HCT116 (cell line): Measurements from ENCODE around the gene AUTS2.

Experiments
- MAX ChIP-seq: IDR thresholded peaks from 2 replicates; pipeline ENCODE4 v1.6.1; 2012
- POLR2AphosphoS5 ChIP-seq: IDR thresholded peaks from 2 replicates; pipeline ENCODE4 v1.6.1; 2011; ENCODE audit warnings: mild to moderate bottlenecking, low read depth, low read length, moderate library complexity
- ZNF274 ChIP-seq: fragments of 200-500 bp; sonication (Bioruptor generic); IDR thresholded peaks from 2 replicates; pipeline ENCODE4 v1.6.1; 2014; ENCODE audit warnings: mild to moderate bottlenecking, low read depth, low read length, inconsistent platforms

DNA sequence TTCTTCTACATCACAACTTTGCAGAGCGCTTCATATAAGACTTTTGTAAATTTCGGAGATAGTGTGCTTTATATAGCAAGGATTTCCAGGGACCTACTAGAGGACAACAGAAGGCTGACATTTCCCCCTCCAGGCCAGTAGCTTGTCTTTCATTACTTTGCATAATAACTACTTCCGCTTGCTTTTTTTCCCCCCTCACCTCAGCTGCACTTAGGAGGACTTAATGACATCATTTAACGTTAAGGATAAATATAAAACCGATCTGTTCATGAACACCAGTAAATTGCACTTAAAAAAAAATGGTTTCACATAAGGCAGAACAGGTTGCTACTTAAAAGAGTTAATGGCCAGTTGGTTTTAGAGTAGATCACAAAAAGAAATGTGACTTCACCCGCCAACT is 172.3 kb downstream of the AUTS2 start:
- TF ChIP-seq POLR2AphosphoS5 (no peak), MAX (no peak), ZNF274 (no peak)
